Measurements from ENCODE around the gene CD3D. TPM values are rescaled to one million over a fixed set of nuclear protein-coding genes. Genes with fewer than 3 reads are reported as not detected.

Gene CD3D
- total RNA-seq, 4 donors from 2014 or later: 2.0 to 4.9 (median 2.4) TPM; not detected in 1

DNA sequence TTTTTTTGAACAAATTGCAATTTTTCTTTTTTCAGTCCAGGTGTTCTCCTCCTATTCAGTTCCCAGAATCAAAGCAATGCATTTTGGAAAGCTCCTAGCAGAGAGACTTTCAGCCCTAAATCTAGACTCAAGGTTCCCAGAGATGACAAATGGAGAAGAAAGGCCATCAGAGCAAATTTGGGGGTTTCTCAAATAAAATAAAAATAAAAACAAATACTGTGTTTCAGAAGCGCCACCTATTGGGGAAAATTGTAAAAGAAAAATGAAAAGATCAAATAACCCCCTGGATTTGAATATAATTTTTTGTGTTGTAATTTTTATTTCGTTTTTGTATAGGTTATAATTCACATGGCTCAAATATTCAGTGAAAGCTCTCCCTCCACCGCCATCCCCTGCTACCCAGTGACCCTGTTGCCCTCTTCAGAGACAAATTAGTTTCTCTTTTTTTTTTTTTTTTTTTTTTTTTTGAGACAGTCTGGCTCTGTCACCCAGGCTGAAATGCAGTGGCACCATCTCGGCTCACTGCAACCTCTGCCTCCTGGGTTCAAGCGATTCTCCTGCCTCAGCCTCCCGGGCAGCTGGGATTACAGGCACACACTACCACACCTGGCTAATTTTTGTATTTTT lies 10.7 kb upstream of the CD3D start:
- TF ChIP-seq, protein P1, sequence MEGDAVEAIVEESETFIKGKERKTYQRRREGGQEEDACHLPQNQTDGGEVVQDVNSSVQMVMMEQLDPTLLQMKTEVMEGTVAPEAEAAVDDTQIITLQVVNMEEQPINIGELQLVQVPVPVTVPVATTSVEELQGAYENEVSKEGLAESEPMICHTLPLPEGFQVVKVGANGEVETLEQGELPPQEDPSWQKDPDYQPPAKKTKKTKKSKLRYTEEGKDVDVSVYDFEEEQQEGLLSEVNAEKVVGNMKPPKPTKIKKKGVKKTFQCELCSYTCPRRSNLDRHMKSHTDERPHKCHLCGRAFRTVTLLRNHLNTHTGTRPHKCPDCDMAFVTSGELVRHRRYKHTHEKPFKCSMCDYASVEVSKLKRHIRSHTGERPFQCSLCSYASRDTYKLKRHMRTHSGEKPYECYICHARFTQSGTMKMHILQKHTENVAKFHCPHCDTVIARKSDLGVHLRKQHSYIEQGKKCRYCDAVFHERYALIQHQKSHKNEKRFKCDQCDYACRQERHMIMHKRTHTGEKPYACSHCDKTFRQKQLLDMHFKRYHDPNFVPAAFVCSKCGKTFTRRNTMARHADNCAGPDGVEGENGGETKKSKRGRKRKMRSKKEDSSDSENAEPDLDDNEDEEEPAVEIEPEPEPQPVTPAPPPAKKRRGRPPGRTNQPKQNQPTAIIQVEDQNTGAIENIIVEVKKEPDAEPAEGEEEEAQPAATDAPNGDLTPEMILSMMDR (IDR thresholded peaks at IDR 0.05; ENCODE audit: low read depth): no peak

DNA sequence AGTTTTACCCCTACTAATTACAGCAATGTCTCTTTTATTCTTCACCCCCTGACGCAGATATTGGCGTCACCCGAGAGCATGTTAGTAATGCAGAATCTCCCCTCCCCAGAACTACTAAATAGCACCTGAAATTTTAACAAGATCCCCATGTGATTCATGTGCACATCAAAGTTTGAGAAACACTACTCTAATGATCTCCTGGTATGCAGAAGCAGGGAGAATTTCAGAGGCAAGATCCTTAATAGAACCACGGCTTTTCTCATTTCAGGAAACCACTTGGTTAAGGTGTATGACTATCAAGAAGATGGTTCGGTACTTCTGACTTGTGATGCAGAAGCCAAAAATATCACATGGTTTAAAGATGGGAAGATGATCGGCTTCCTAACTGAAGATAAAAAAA lies 7.0 kb upstream of the CD3D start:
- TF ChIP-seq, protein P1 (IDR thresholded peaks at IDR 0.05; ENCODE audit: low read depth): no peak

DNA sequence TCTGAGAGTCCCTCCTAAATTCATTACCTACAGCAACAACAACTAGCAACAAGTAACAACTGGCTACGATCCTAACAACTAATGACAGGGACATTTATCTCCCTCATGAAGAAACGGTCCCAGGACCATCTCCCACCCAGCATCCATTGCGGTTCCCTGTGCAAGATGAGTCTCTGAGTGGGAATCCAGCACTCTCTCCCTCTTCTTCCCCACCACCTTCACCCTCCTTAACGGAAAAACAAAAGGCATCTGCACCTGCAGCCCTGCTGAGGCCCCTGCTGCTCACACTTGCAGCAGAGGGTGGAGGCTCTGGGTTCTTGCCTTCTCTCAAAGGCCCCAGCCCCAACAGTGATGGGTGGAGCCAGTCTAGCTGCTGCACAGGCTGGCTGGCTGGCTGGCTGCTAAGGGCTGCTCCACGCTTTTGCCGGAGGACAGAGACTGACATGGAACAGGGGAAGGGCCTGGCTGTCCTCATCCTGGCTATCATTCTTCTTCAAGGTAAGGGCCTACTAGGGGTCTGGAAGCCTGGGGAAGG lies 1.5 kb upstream of the CD3D start, which contains the start of gene CD3G:
Gene CD3G, plus strand, starts transcription at position 364 of the 535 bp plus-strand sequence. Its CDS starts 80 bp downstream, at position 444.
- TF ChIP-seq, protein P1 (IDR thresholded peaks at IDR 0.05; ENCODE audit: low read depth): no peak

DNA sequence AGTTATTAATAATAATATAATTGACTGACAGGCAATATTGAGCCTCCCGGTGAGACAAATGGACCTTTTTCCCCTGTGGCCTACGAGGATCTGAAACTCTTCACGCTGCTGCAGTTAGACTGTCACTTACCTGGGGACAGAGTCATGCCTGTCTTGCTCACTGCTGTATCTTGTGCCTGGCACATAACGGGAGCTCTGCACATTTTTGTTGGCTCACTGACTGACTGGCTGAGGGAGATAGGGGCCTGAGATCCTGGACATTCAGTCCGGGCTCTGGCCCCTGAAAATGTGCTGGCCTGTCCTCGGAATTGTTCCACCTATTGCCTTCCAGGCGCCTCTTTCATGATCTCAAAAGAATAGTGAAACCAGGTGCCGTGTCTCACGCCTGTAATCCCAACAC lies 743 bp upstream of the CD3D start:
- TF ChIP-seq, protein P1 (IDR thresholded peaks at IDR 0.05; ENCODE audit: low read depth): no peak

DNA sequence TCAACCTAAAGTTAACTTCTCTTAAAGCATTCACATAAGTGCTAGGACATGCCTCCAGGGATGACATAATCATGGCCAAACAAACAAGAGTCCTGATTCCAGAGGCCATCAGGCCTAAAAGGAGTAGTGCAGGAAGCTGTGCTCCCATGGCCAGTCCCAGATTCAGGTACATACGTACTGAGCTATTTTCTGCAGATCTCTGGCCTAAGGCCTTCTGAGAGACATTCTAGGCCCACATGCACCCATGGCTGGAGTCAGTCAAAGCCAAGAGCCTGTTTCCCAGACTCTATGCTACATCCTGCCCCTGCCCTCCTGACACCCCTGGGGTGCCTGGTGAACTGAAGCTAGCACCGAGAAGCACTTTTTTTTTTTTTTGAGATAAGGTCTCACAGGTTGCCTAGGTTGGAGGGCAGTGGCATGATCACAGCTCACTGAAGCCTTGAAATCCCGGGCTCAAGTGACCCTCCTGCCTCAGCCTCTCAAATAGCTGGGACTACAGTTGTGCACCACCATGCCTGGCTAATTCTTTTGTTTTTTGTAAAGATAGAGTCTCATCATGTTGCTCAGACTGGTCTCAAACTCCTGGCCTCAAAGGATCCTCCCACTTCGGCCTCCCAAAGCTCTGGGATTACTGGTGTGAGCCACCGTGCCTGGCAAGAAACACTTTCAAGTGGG lies 553 bp downstream of the CD3D start:
- TF ChIP-seq, protein P1 (IDR thresholded peaks at IDR 0.05; ENCODE audit: low read depth): no peak

DNA sequence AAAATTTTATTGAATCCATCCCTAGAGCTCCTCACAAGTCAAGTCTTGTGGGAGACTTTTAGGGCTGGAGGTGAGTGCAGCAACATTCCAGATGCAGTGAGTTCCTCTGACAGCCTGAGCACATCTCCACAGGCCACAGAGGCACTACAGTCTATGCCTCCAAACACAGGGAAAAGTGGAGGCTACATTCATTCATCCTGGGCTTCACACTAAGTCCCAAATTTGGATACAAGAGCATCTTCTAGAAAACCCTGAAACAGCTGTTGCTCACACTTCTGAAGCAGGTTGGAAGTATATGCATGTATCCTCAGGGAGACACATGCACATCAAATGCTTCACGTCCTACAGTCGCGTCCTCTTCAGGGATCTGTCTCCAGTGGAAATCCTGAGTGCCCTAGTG lies 1.2 kb downstream of the CD3D start:
- TF ChIP-seq, protein P1 (IDR thresholded peaks at IDR 0.05; ENCODE audit: low read depth): no peak

DNA sequence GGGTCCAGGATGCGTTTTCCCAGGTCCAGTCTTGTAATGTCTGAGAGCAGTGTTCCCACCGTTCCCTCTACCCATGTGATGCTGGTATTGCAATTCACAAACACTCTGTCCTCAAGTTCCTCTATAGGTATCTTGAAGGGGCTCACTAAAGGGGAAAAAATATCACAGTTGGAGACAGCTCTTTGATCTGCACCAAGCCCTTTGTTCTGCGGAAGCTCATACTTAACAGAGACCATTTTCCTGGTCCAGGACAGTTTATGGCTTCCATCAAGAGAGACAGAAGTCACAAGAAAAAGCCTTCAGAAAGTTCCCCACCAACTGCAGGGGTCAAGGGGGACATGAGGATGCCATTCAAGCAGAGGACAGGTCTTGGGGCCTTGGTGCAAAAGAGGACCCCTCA lies 2.1 kb downstream of the CD3D start:
- TF ChIP-seq, protein P1 (IDR thresholded peaks at IDR 0.05; ENCODE audit: low read depth): no peak
